Measurements from ENCODE around the gene KLHL22.

DNA sequence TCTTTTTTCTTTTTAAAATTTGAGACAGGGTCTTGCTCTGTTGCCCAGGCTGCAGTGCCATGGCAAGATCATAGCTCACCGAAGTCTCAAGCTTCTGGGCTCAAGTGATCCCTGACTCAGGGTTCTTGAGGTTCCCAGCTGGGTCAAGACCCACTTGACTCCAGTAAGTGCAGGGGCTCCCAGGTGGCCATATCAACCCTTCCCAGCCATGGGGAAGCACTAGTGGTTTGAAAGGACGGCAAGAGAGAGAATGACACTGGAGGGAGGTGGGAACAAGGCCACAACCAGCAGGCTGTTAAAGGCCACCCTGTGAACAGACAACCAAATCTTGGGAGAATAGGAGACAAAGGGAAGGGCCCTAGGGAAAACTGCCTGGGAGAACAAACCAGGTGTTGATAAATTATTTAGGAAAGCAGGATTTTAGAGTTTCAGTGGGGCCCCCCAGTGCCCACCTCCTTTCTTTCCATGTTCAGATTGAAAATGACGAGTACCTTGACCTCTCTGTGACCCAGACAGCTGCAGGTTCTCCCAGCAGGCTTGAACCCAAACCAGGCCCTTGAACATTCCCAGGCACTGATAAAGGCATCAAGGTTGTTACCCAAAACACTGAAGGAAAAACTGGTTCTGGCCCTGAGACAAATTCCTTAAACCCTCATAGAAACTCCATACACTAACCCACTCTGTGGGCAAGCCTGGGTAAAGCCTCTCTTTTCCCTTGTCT lies 28.8 kb downstream of the KLHL22 start:
- no peak for TF ChIP-seq POLR2A (IDR thresholded peaks at IDR 0.05; ENCODE audit: low read depth, low read length)
- TF ChIP-seq, protein P1, sequence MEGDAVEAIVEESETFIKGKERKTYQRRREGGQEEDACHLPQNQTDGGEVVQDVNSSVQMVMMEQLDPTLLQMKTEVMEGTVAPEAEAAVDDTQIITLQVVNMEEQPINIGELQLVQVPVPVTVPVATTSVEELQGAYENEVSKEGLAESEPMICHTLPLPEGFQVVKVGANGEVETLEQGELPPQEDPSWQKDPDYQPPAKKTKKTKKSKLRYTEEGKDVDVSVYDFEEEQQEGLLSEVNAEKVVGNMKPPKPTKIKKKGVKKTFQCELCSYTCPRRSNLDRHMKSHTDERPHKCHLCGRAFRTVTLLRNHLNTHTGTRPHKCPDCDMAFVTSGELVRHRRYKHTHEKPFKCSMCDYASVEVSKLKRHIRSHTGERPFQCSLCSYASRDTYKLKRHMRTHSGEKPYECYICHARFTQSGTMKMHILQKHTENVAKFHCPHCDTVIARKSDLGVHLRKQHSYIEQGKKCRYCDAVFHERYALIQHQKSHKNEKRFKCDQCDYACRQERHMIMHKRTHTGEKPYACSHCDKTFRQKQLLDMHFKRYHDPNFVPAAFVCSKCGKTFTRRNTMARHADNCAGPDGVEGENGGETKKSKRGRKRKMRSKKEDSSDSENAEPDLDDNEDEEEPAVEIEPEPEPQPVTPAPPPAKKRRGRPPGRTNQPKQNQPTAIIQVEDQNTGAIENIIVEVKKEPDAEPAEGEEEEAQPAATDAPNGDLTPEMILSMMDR (conservative IDR thresholded peaks at IDR 0.05; ENCODE audit: low read depth, low read length), result no peak

All from IMR-90 (cell line).